IMR-90 (cell line): ENCODE data around the gene RUNDC1. TPM values are rescaled to one million over a fixed set of nuclear protein-coding genes. Genes with fewer than 3 reads are reported as not detected.

ENCODE experiments used
- ATAC-seq: fragments of 200-7000 bp; cut with Tn5 transposase; 2 replicates; pipeline ENCODE4 v1.9.1; 2020; ENCODE audit warnings: low read depth, mild to moderate bottlenecking, moderate library complexity
- BruUV-seq: library from RNA; stranded (reverse); fragments of 400-500 nt; replicated peaks from 2 replicates; lab custom pipeline; 2021; lab: Mats Ljungman, UMichigan
- CTCF ChIA-PET: fragments of 300-600 bp; formaldehyde crosslinking; extraction: SDS; loops from one replicate; lab custom pipeline; 2021; ENCODE audit warnings: antibody characterized with exemption; lab: Yijun Ruan, JAX
- POLR2A ChIA-PET: fragments of 300-600 bp; sonication (Branson Sonifier 250); formaldehyde crosslinking; loops from one replicate; lab custom pipeline; 2022; ENCODE audit warnings: antibody characterized with exemption; ENCODE audit not compliant: unreplicated experiment; lab: Charles Lee
- DNase-seq: peaks from one replicate; pipeline ENCODE4 v3.0.0; 2013
- H2AFZ ChIP-seq: replicated peaks from 2 replicates; pipeline ENCODE3; 2013; ENCODE audit warnings: low read length, mild to moderate bottlenecking; ENCODE audit not compliant: poor library complexity
- H2AK5ac ChIP-seq: 2 replicates; pipeline ENCODE4 v1.6.1; 2013; ENCODE audit warnings: low read depth, low read length, inconsistent platforms
- H2AK9ac ChIP-seq: replicated peaks from 2 replicates; pipeline ENCODE3; 2013; ENCODE audit warnings: mild to moderate bottlenecking, low read depth, low read length, moderate library complexity; ENCODE audit not compliant: poor library complexity
- H2BK120ac ChIP-seq: 2 replicates; pipeline ENCODE4 v1.6.1; 2013; ENCODE audit warnings: low read depth, low read length, inconsistent platforms
- H2BK15ac ChIP-seq: 3 replicates; pipeline ENCODE4 v1.6.1; 2013; ENCODE audit warnings: low read depth, low read length, inconsistent platforms
- H2BK20ac ChIP-seq: 2 replicates; pipeline ENCODE4 v1.6.1; 2013; ENCODE audit warnings: low read depth, mild to moderate bottlenecking, inconsistent platforms, low read length, moderate library complexity
- H2BK5ac ChIP-seq: 2 replicates; pipeline ENCODE4 v1.6.1; 2013; ENCODE audit warnings: mild to moderate bottlenecking, low read depth, low read length, inconsistent platforms; ENCODE audit not compliant: poor library complexity, severe bottlenecking
- H3K14ac ChIP-seq: replicated peaks from 2 replicates; pipeline ENCODE4 v1.6.1; 2013; ENCODE audit warnings: low read depth, low read length, inconsistent platforms
- H3K18ac ChIP-seq: 2 replicates; pipeline ENCODE4 v1.6.1; 2013; ENCODE audit warnings: low read depth, low read length, control low read depth
- H3K23ac ChIP-seq: 2 replicates; pipeline ENCODE4 v1.6.1; 2013; ENCODE audit warnings: low read depth, low read length, inconsistent platforms
- H3K27ac ChIP-seq: 2 replicates; pipeline ENCODE4 v1.5.1; 2013; ENCODE audit warnings: mild to moderate bottlenecking, control low read depth, low read length; ENCODE audit not compliant: insufficient read depth
- H3K27me3 ChIP-seq: 2 replicates; pipeline ENCODE4 v1.6.1; 2013; ENCODE audit warnings: low read length; ENCODE audit not compliant: control insufficient read depth, insufficient read depth
- H3K36me3 ChIP-seq: 2 replicates; pipeline ENCODE4 v1.6.1; 2013; ENCODE audit warnings: low read length, mixed read lengths; ENCODE audit not compliant: control insufficient read depth, insufficient read depth
- H3K4ac ChIP-seq: 2 replicates; pipeline ENCODE4 v1.6.1; 2013; ENCODE audit warnings: low read depth, low read length, inconsistent platforms
- H3K4me1 ChIP-seq: 2 replicates; pipeline ENCODE4 v1.6.1; 2013; ENCODE audit warnings: low read length, mixed read lengths; ENCODE audit not compliant: control insufficient read depth, insufficient read depth
- H3K4me2 ChIP-seq: 2 replicates; pipeline ENCODE4 v1.6.1; 2013; ENCODE audit warnings: low read depth, mild to moderate bottlenecking, control low read depth, low read length, moderate library complexity
- H3K4me3 ChIP-seq: 2 replicates; pipeline ENCODE4 v1.5.1; 2013; ENCODE audit warnings: low read depth, mild to moderate bottlenecking, control low read depth, low read length, moderate library complexity; ENCODE audit not compliant: insufficient read depth
- H3K56ac ChIP-seq: 2 replicates; pipeline ENCODE4 v1.6.1; 2013; ENCODE audit warnings: low read length, inconsistent platforms; ENCODE audit not compliant: insufficient read depth; ENCODE audit errors: extremely low read depth
- H3K79me1 ChIP-seq, 2 experiments: 2 replicates each; pipeline ENCODE4 v1.6.1; 2013; ENCODE audit warnings: low read length in 2 of 2, inconsistent platforms in 1 of 2, low read depth in 1 of 2
- H3K9ac ChIP-seq: 2 replicates; pipeline ENCODE4 v1.6.1; 2013; ENCODE audit warnings: low read depth, low read length, control low read depth
- H3K9me1 ChIP-seq: 2 replicates; pipeline ENCODE4 v1.6.1; 2013; ENCODE audit warnings: low read length, inconsistent platforms; ENCODE audit not compliant: insufficient read depth
- H3K9me3 ChIP-seq: 2 replicates; pipeline ENCODE4 v1.6.1; 2013; ENCODE audit warnings: low read length; ENCODE audit not compliant: control insufficient read depth, insufficient read depth
- H4K20me1 ChIP-seq: 2 replicates; pipeline ENCODE4 v1.6.1; 2013; ENCODE audit warnings: low read length, inconsistent platforms; ENCODE audit not compliant: insufficient read depth
- H4K5ac ChIP-seq: 2 replicates; pipeline ENCODE4 v1.6.1; 2013; ENCODE audit warnings: mild to moderate bottlenecking, low read depth, low read length, control low read depth
- H4K8ac ChIP-seq, 2 experiments: 2 replicates each; pipeline ENCODE4 v1.6.1; 2013; ENCODE audit warnings: low read depth in 2 of 2, low read length in 2 of 2, control low read depth in 1 of 2, inconsistent platforms in 1 of 2
- H4K91ac ChIP-seq: 2 replicates; pipeline ENCODE4 v1.6.1; 2013; ENCODE audit warnings: low read depth, low read length, inconsistent platforms; ENCODE audit not compliant: insufficient read depth
- BHLHE40 ChIP-seq: fragments of 150-350 bp; IDR thresholded peaks from 2 replicates; pipeline ENCODE4 v1.6.1; 2016; ENCODE audit warnings: mild to moderate bottlenecking, low read depth, low read length
- CEBPB ChIP-seq: IDR thresholded peaks from 2 replicates; pipeline ENCODE4 v1.6.1; 2012; ENCODE audit warnings: low read depth, low read length, improper control_type of control experiment
- CHD1 ChIP-seq: IDR thresholded peaks from 2 replicates; pipeline ENCODE4 v1.6.1; 2012; ENCODE audit warnings: low read depth, low read length, improper control_type of control experiment
- CTCF ChIP-seq: conservative IDR thresholded peaks from 2 replicates; pipeline ENCODE4 v1.5.1; 2012; ENCODE audit warnings: mild to moderate bottlenecking, low read depth, low read length, improper control_type of control experiment
- ELK1 ChIP-seq: fragments of 150-350 bp; IDR thresholded peaks from 2 replicates; pipeline ENCODE4 v1.6.1; 2016; ENCODE audit warnings: low read depth, mild to moderate bottlenecking, low read length, moderate library complexity, borderline replicate concordance
- FOS ChIP-seq: fragments of 150-350 bp; IDR thresholded peaks from 2 replicates; pipeline ENCODE4 v1.6.1; 2016; ENCODE audit warnings: low read depth, low read length
- MAFK ChIP-seq: IDR thresholded peaks from 2 replicates; pipeline ENCODE4 v1.6.1; 2012; ENCODE audit warnings: low read depth, low read length, improper control_type of control experiment
- MAZ ChIP-seq: IDR thresholded peaks from 2 replicates; pipeline ENCODE4 v1.6.1; 2012; ENCODE audit warnings: low read depth, mild to moderate bottlenecking, low read length, improper control_type of control experiment, moderate library complexity, borderline replicate concordance
- MXI1 ChIP-seq: IDR thresholded peaks from 2 replicates; pipeline ENCODE4 v1.6.1; 2012; ENCODE audit warnings: low read depth, mild to moderate bottlenecking, low read length, moderate library complexity, borderline replicate concordance
- NFE2L2 ChIP-seq: fragments of 150-350 bp; IDR thresholded peaks from 2 replicates; pipeline ENCODE4 v1.6.1; 2016; ENCODE audit warnings: low read depth, mild to moderate bottlenecking, low read length
- POLR2A ChIP-seq: IDR thresholded peaks from 2 replicates; pipeline ENCODE4 v1.6.1; 2012; ENCODE audit warnings: mild to moderate bottlenecking, low read depth, low read length
- RAD21 ChIP-seq: IDR thresholded peaks from 2 replicates; pipeline ENCODE4 v1.6.1; 2012; ENCODE audit warnings: low read length, improper control_type of control experiment
- RCOR1 ChIP-seq: IDR thresholded peaks from 2 replicates; pipeline ENCODE4 v1.6.1; 2012; ENCODE audit warnings: mild to moderate bottlenecking, low read length, improper control_type of control experiment; ENCODE audit not compliant: insufficient replicate concordance
- RFX5 ChIP-seq: IDR thresholded peaks from 2 replicates; pipeline ENCODE4 v1.8.0; 2012; ENCODE audit warnings: low read depth, mild to moderate bottlenecking, low read length, moderate library complexity
- SMC3 ChIP-seq: fragments of 150-350 bp; IDR thresholded peaks from 2 replicates; pipeline ENCODE4 v1.6.1; 2016; ENCODE audit warnings: low read depth, mild to moderate bottlenecking, antibody characterized with exemption, low read length, moderate library complexity
- USF2 ChIP-seq: fragments of 150-350 bp; IDR thresholded peaks from 2 replicates; pipeline ENCODE4 v1.6.1; 2017; ENCODE audit warnings: mild to moderate bottlenecking, antibody characterized with exemption, low read length, low read depth
- WGBS, 2 experiments: methylation state at CpG; one replicate each; pipeline versions ENCODE4 v1.1.5 to v1.1.7; 2013; ENCODE audit warnings: missing lambda C conversion rate in 2 of 2; ENCODE audit not compliant: insufficient read length in 1 of 2; ENCODE audit errors: extremely low coverage in 2 of 2; 5-methylcytosine and 5-hydroxymethylcytosine counted together
- dilution Hi-C: fragments of 300-500 bp; cut with HindIII; formaldehyde crosslinking; loops from one replicate; pipeline ENCODE4 v1.14.3; 2018; ENCODE audit warnings: low sequenced_read_pairs; ENCODE audit not compliant: unreplicated experiment
- in situ Hi-C: fragments of 300-500 bp; cut with MboI; formaldehyde crosslinking; loops from 3 replicates; pipeline ENCODE4 v1.14.3; 2019; ENCODE audit warnings: low sequenced_read_pairs, inconsistent platforms, mixed read lengths
- intact Hi-C: fragments of 100-400 bp; cut with micrococcal nuclease; formaldehyde crosslinking; loops from 2 replicates; pipeline ENCODE4 v1.10.0; 2022
- polyA plus RNA-seq, 3 experiments: library from polyadenylated mRNA; depleted of rRNA; stranded (reverse); fragments of >200 nt; gene quantifications; 2 replicates each; pipeline ENCODE4 v1.2.3, GENCODE V29; 2012; ENCODE audit warnings: low replicate concordance in 1 of 3
- total RNA-seq: library from RNA; depleted of rRNA; stranded (reverse); fragments of >200 nt; gene quantifications from 2 replicates; pipeline ENCODE4 v1.2.3, GENCODE V29; 2012

Gene RUNDC1
- total and polyA plus RNA-seq, 2 of the 4 experiments (the other 2 are of a cell fraction), result 7.0 to 7.9 TPM

GRCh38 chr17:43034894-43035293, 54.5 kb downstream of the RUNDC1 start:
- in situ Hi-C loops, result no loop called here
- intact Hi-C loops, result no loop called here
- Histone ChIP-seq H4K8ac (no peak overlapping the region), H4K91ac (no peak overlapping the region), H2AK5ac (no peak overlapping the region), H2BK15ac (no peak overlapping the region), H3K9me1 (no peaks in the 10 kb centered on the region; the same call in 1 of the 2 replicates), H3K4ac (no peak overlapping the region), H2BK120ac (no peak overlapping the region), H3K9ac (no peak overlapping the region), H3K14ac (no peak overlapping the region), H2AFZ (no peak overlapping the region), H3K27me3 (no peaks in the 10 kb centered on the region), H3K4me1 (peaks cover 5% of the 10 kb centered on the region; the same call in 1 of the 2 replicates), H2BK5ac (no peak overlapping the region), H3K23ac (no peak overlapping the region), H3K79me1 (no peaks in the 10 kb centered on the region), H3K18ac (no peak overlapping the region), H3K4me3 (no peak overlapping the region), H2AK9ac (no peak overlapping the region), H3K56ac (no peak overlapping the region), H4K5ac (no peak overlapping the region), H3K27ac (no peak overlapping the region), H3K4me2 (no peak overlapping the region), H3K9me3 (no peaks in the 10 kb centered on the region), H2BK20ac (no peak overlapping the region), H3K36me3 (no peaks in the 10 kb centered on the region), H4K20me1 (no peaks in the 10 kb centered on the region)
- no peak for TF ChIP-seq RAD21
- TF ChIP-seq CTCF, result no peak
- TF ChIP-seq MAFK, result no peak
- TF ChIP-seq MAZ, result no peak
- TF ChIP-seq SMC3, result no peak
- no peak for TF ChIP-seq POLR2A
- TF ChIP-seq FOS, result no peak
- no peak for TF ChIP-seq MXI1
- no peak for TF ChIP-seq RCOR1
- no peak for TF ChIP-seq CHD1
- no peak for TF ChIP-seq NFE2L2
- no peak for TF ChIP-seq ELK1
- TF ChIP-seq USF2, result no peak
- no peak for TF ChIP-seq BHLHE40
- no peak for TF ChIP-seq RFX5
- TF ChIP-seq CEBPB, result no peak
- no peak for DNase-seq
- ChIA-PET CTCF (no interaction called here), POLR2A (no interaction called here)
- WGBS, 2 experiments, result 53% methylated on average over 3 of the region's 3 CpGs; no CpG with 5 or more reads in 1 of the 2 experiments
- BruUV-seq, result no TSS peak
- dilution Hi-C loops, result no loop called here
- no peak for ATAC-seq
